SU-DHL-6 (cell line): ENCODE data around the gene GRB14.

Experiments used
- H2AFZ ChIP-seq: fragments of 200-600 bp; sonication (generic); 2 replicates; pipeline ENCODE4 v1.6.1; 2014; ENCODE audit warnings: low read depth, mild to moderate bottlenecking, moderate library complexity, mixed read lengths, antibody characterized with exemption, low read length; ENCODE audit not compliant: severe bottlenecking
- H3F3A ChIP-seq: fragments of 200-600 bp; shearing (Covaris generic); 2 replicates; pipeline ENCODE4 v1.6.0; 2016; ENCODE audit warnings: antibody characterized with exemption, mild to moderate bottlenecking; ENCODE audit not compliant: insufficient read depth
- H3K27ac ChIP-seq: fragments of 200-600 bp; sonication (generic); 2 replicates; pipeline ENCODE4 v1.5.1; 2016; ENCODE audit warnings: low read depth, mild to moderate bottlenecking, low read length, moderate library complexity, mixed read lengths
- H3K27me3 ChIP-seq: fragments of 200-600 bp; sonication (generic), shearing (Covaris generic); 2 replicates; pipeline ENCODE4 v1.6.0; 2014; ENCODE audit warnings: mild to moderate bottlenecking, low read length
- H3K36me3 ChIP-seq: fragments of 200-600 bp; sonication (generic); 2 replicates; pipeline ENCODE4 v1.6.1; 2014; ENCODE audit warnings: mild to moderate bottlenecking, low read length, mixed read lengths
- H3K4me2 ChIP-seq: fragments of 300-600, 200-600 bp; shearing (Covaris generic), sonication (generic); 2 replicates; pipeline ENCODE4 v1.6.0; 2014; ENCODE audit warnings: low read length, low read depth, mild to moderate bottlenecking; ENCODE audit not compliant: poor library complexity, severe bottlenecking
- H3K4me3 ChIP-seq: fragments of 200-600 bp; sonication (generic); 2 replicates; pipeline ENCODE4 v1.5.1; 2014; ENCODE audit warnings: antibody characterized with exemption, low read length, mild to moderate bottlenecking, mixed read lengths; ENCODE audit not compliant: insufficient read depth, poor library complexity, severe bottlenecking
- H3K79me2 ChIP-seq: fragments of 200-600 bp; sonication (generic); 2 replicates; pipeline ENCODE4 v1.6.1; 2014; ENCODE audit warnings: mild to moderate bottlenecking, low read length, moderate library complexity; ENCODE audit not compliant: insufficient read depth
- H3K9ac ChIP-seq: fragments of 200-600 bp; sonication (generic); 2 replicates; pipeline ENCODE4 v1.7.0; 2014; ENCODE audit warnings: mild to moderate bottlenecking, low read length
- H3K9me2 ChIP-seq: fragments of 200-600 bp; sonication (generic); replicated peaks from 2 replicates; pipeline ENCODE4 v1.6.1; 2014; ENCODE audit warnings: low read length; ENCODE audit not compliant: insufficient read depth
- H3K9me3 ChIP-seq: fragments of 200-600 bp; sonication (generic); 2 replicates; pipeline ENCODE4 v1.6.1; 2014; ENCODE audit warnings: low read length, mixed read lengths; ENCODE audit not compliant: insufficient read depth
- H4K20me1 ChIP-seq: fragments of 200-600 bp; sonication (generic); 2 replicates; pipeline ENCODE4 v1.6.1; 2014; ENCODE audit warnings: low read depth, mild to moderate bottlenecking, antibody characterized with exemption, low read length, moderate library complexity, mixed read lengths
- EZH2phosphoT487 ChIP-seq: fragments of 200-600 bp; sonication (generic), shearing (Covaris generic); conservative IDR thresholded peaks from 2 replicates; pipeline ENCODE4 v1.6.1; 2018; ENCODE audit warnings: mild to moderate bottlenecking, antibody characterized with exemption, low read length, moderate library complexity, mixed read lengths
- TF ChIP-seq, protein P1 (sequence below): fragments of 200-600 bp; sonication (generic); IDR thresholded peaks from one replicate; pipeline ENCODE4 v1.5.1; 2017; ENCODE audit warnings: antibody characterized with exemption, mild to moderate bottlenecking, low read length, moderate library complexity; ENCODE audit not compliant: insufficient read depth, poor library complexity, severe bottlenecking

The GRB14 gene

DNA sequence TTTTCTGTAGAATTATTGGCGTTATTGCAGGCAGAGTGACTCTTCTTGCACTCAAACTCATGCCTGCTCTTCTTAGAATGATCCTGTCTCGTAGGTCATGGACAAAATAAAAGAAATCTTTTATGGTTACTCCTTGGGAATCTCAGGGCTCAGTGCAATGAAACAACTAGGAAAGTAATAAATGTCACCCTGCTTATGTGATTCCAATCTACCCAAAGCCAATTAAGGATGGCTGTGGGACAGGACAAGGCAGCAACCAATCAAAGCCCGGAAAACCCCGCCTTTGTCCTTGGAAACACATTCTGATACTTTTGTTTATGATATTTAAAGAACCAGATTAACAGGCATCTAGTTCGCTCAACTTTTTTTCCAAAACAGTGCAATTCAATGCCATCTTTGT lies 53.0 kb downstream of the GRB14 start:
- Histone ChIP-seq H4K20me1 (no peaks in the 10 kb centered on the region), H3K9me2 (no peaks in the 10 kb centered on the region), H3K27me3 (no peaks in the 10 kb centered on the region)

DNA sequence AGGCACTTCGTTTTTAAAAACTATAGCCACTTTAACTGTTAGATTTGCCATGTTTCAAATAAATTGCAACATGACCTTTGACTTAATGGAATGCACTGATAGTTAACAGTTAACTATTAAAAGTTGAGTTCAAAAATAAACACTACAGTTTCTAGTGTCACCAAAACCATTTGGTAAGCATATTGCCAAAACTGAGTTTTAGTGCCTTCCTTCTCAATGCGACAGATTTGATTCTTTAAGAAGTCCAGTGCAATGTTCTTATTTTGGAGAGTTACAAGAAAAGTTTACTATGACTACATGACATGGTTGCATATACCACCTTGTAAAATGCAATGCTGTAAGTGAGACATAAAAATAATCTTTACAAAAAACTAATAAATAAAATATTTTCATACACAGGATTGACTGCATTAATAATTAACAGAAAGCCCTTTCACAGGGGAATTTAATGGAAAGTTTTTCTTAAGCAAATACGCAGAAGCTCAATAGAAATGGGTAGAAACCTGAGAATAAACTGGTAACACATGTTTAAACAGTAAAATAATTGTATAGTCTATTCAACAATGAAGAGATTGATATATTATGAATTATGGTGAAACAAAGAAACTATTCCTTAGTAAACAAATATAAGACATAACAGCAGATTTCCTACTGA lies 53.8 kb downstream of the GRB14 start:
- H3K9ac ChIP-seq, result no peak overlapping the region
- H2AFZ ChIP-seq, result no peak overlapping the region
- H3K79me2 ChIP-seq, result no peaks in the 10 kb centered on the region
- no peaks in the 10 kb centered on the region for H4K20me1 ChIP-seq
- H3K27me3 ChIP-seq, result no peaks in the 10 kb centered on the region
- no peaks in the 10 kb centered on the region for H3K9me3 ChIP-seq
- no peaks in the 10 kb centered on the region for H3F3A ChIP-seq
- no peaks in the 10 kb centered on the region for H3K36me3 ChIP-seq
- H3K4me2 ChIP-seq, result no peak overlapping the region
- no peak overlapping the region for H3K27ac ChIP-seq
- no peak overlapping the region for H3K4me3 ChIP-seq
- TF ChIP-seq, protein P1, sequence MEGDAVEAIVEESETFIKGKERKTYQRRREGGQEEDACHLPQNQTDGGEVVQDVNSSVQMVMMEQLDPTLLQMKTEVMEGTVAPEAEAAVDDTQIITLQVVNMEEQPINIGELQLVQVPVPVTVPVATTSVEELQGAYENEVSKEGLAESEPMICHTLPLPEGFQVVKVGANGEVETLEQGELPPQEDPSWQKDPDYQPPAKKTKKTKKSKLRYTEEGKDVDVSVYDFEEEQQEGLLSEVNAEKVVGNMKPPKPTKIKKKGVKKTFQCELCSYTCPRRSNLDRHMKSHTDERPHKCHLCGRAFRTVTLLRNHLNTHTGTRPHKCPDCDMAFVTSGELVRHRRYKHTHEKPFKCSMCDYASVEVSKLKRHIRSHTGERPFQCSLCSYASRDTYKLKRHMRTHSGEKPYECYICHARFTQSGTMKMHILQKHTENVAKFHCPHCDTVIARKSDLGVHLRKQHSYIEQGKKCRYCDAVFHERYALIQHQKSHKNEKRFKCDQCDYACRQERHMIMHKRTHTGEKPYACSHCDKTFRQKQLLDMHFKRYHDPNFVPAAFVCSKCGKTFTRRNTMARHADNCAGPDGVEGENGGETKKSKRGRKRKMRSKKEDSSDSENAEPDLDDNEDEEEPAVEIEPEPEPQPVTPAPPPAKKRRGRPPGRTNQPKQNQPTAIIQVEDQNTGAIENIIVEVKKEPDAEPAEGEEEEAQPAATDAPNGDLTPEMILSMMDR, result no peak
- TF ChIP-seq EZH2phosphoT487, result no peak
- H3K9me2 ChIP-seq, result no peaks in the 10 kb centered on the region

More for the DNA sequence above, 53.0 kb downstream of the GRB14 start:
- Histone ChIP-seq H2AFZ (no peak overlapping the region), H3F3A (no peaks in the 10 kb centered on the region), H3K27ac (no peak overlapping the region), H3K9me3 (no peaks in the 10 kb centered on the region), H3K4me2 (no peak overlapping the region), H3K4me3 (no peak overlapping the region), H3K9ac (no peak overlapping the region), H3K36me3 (no peaks in the 10 kb centered on the region), H3K79me2 (no peaks in the 10 kb centered on the region)
- TF ChIP-seq, protein P1, result no peak
- no peak for TF ChIP-seq EZH2phosphoT487

DNA sequence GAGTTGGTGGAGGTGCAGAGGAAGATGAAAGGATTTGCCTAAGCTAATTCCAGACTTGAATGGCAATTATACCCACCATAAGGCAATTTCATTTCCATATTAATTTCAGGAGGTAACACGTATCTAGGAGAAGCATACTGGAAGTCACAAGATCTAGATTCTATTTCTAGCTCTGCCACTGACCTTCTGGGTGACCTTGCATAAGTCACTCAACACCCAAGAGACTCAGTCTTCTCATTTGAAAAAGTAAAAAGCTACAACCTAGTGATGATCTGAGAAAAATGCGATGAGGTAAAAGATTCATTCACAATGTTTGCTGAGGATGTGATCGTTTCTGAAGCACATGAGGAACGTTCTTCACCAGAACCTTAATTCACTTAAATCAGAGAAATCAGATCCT lies 55.9 kb downstream of the GRB14 start:
- Histone ChIP-seq H3K9me2 (no peaks in the 10 kb centered on the region), H3K9me3 (no peaks in the 10 kb centered on the region)

More for the DNA sequence above, 55.9 kb downstream of the GRB14 start:
- no peaks in the 10 kb centered on the region for H4K20me1 ChIP-seq
- H3F3A ChIP-seq, result no peaks in the 10 kb centered on the region
- H2AFZ ChIP-seq, result no peak overlapping the region
- H3K79me2 ChIP-seq, result no peaks in the 10 kb centered on the region
- TF ChIP-seq, protein P1, result no peak
- no peak for TF ChIP-seq EZH2phosphoT487
- no peak overlapping the region for H3K9ac ChIP-seq
- no peak overlapping the region for H3K27ac ChIP-seq
- no peaks in the 10 kb centered on the region for H3K36me3 ChIP-seq
- H3K27me3 ChIP-seq, result no peaks in the 10 kb centered on the region
- no peak overlapping the region for H3K4me2 ChIP-seq
- no peak overlapping the region for H3K4me3 ChIP-seq
